Measurements from ENCODE around the gene LAMC3. TPM values are rescaled to one million over a fixed set of nuclear protein-coding genes. Genes with fewer than 3 reads are reported as not detected.

The LAMC3 gene
- total RNA-seq, 1 donor from 2014 or later: 0.05 TPM

DNA sequence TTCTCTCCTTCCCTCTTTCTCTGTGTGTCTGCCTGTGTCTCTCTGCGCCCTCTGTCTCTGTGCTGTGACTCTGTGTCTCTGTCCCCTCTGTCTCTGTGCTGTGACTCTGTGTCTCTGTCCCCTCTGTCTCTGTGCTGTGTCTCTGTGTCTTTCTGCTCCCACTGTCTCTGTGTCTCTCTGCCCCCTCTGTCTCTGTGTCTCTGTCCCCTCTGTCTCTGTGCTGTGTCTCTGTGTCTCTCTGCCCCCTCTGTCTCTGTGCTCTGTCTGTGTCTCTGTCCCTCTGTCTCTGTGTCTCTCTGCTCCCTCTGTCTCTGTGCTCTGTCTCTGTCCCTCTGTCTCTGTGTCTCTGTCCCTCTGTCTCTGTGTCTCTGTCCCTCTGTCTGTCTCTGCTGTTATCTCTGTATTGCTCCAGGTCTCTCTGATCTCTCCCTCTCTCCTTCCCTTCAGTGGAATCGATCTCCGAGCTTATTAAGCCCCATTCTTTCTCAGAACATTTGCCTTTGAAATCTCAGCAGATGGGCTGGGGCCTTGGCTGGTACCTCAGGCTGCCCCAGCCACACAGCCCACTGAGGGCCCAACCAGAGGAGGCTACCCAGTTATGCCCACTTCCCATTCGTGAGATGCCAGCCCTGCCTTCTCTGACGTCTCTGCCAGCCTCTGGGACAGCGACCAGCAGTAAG lies 36.6 kb upstream of the LAMC3 start:
- intact Hi-C loops (cut with micrococcal nuclease): no loop called here
- H3K9me3 Mint-ChIP-seq: no peaks in the 10 kb centered on the region
- H3K27ac Mint-ChIP-seq: no peak overlapping the region
- DNase-seq (ENCODE audit: low spot score): no peak
- no peaks in the 10 kb centered on the region for H3K4me1 Mint-ChIP-seq (ENCODE audit: low read depth)
- no peak overlapping the region for H3K4me3 Mint-ChIP-seq
- no peaks in the 10 kb centered on the region for H3K36me3 Mint-ChIP-seq (ENCODE audit: low read depth)
- no peaks in the 10 kb centered on the region for H3K27me3 Mint-ChIP-seq (ENCODE audit: insufficient read depth)

DNA sequence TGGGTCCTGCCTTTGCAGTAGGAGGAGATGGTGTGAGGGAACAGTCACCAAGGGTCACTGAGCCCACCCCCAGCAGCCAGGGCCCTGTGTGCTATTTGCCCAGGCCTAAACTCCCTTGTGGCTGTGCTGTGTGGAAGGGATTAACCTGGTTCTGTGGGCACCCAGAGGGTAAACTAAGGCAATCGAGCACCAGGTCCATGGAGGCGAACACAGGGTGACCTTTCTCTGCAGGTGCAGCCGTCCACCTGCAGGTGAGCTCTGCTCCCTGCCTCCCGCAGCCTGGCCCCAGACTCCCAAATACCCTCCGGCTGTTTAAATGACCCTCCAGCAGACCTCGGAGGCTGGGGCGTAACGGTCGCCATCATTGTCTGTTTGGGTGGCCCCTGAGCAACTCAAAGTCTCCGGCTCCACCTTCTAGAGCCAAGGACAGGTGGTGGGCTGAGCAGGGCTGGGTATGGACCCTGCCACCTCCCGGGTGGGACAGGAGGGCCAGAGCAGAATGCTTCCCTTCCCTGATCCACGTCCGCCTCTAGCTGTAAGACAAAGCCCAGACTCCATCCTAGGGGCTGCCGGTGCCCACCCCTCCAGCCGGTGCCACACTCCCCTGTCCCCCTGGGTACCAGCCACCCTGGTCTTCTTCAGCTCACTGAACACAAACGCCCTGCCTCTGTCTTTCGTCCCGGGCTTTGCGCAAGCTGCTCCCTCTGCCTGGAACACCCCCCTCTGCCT lies 35.9 kb upstream of the LAMC3 start:
- intact Hi-C loops (cut with micrococcal nuclease): no loop called here
- Mint-ChIP-seq H3K4me1 (ENCODE audit: low read depth) (no peaks in the 10 kb centered on the region), H3K27me3 (ENCODE audit: insufficient read depth) (no peaks in the 10 kb centered on the region), H3K4me3 (no peak overlapping the region), H3K36me3 (ENCODE audit: low read depth) (no peaks in the 10 kb centered on the region), H3K9me3 (no peaks in the 10 kb centered on the region), H3K27ac (no peak overlapping the region)
- DNase-seq (ENCODE audit: low spot score): no peak

DNA sequence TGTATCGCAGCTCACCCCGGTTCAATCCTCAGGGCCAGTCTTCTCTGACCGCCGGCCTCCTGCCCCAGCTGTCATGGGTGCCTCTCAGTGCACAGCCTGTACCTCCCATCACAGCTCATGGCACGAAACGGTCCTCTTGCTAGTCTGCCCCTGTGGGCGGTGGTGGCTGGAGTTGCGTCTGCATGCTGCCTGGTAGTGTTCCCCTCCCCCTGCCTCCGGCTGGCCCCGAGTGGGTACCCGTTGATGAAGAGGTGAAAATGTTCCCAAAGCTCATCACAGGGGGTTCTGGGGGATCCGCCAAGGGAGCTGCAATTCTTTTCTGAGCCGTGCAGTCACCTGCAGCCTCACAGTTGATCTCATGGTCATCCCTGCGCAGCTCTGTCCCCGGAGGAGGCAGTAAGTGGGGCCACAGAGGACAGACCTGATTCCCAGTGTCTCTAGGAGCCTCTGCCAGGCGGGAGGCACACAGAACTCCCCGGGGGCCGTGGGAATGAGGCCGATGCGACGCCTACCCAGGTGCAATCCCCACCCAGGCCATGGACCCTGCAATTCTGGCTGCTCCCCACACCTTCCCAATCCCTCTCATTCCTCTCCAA lies 35.2 kb upstream of the LAMC3 start:
- Mint-ChIP-seq H3K4me3 (no peak overlapping the region), H3K4me1 (ENCODE audit: low read depth) (no peaks in the 10 kb centered on the region), H3K36me3 (ENCODE audit: low read depth) (no peaks in the 10 kb centered on the region), H3K27me3 (ENCODE audit: insufficient read depth) (no peaks in the 10 kb centered on the region), H3K9me3 (no peaks in the 10 kb centered on the region), H3K27ac (no peak overlapping the region)
- DNase-seq (ENCODE audit: low spot score): no peak
- intact Hi-C loops (cut with micrococcal nuclease): no loop called here

DNA sequence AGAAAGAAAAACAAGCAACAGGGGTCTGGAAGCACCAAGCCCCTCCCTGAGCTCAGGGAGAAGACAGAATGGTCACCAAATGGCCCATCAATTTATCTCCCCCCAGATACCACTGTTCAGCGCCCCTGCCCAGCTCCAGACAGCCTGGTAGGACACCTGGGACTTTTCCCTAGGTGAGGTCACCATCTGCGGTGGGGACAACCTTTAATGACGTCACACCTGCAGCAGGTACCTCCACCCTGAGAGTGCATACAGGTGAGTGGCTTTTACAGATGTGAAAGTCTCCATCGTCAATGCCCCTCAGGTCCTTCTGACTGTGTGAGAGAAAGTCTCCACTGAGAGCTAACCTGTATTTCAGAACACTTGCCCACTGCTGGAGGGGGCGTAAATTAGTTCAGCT lies 34.3 kb upstream of the LAMC3 start:
- intact Hi-C loops (cut with micrococcal nuclease): no loop called here
- no peak for DNase-seq (ENCODE audit: low spot score)
- Mint-ChIP-seq H3K27me3 (ENCODE audit: insufficient read depth) (no peaks in the 10 kb centered on the region), H3K36me3 (ENCODE audit: low read depth) (no peaks in the 10 kb centered on the region), H3K4me3 (no peak overlapping the region), H3K9me3 (no peaks in the 10 kb centered on the region), H3K4me1 (ENCODE audit: low read depth) (no peaks in the 10 kb centered on the region), H3K27ac (no peak overlapping the region)

DNA sequence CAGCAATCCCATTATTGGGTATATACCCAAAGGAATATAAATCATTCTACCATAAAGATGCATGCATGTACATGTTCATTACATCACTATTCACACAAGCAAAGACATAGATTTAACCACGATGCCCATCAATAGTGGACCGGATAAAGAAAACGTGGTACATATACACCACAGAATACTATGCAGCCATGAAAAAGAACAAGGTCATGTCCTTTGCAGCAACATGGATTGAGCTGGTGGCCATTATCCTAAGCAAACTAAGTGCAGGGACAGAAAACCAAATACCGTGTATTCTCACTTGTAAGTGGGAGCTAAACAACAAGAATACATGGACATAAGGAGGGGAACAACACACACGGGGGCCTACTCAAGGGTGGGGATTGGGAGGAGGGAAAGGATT lies 33.8 kb upstream of the LAMC3 start:
- H3K27ac Mint-ChIP-seq: no peak overlapping the region
- intact Hi-C loops (cut with micrococcal nuclease): no loop called here
- H3K4me3 Mint-ChIP-seq: no peak overlapping the region
- no peaks in the 10 kb centered on the region for H3K4me1 Mint-ChIP-seq (ENCODE audit: low read depth)
- H3K27me3 Mint-ChIP-seq (ENCODE audit: insufficient read depth): no peaks in the 10 kb centered on the region
- H3K9me3 Mint-ChIP-seq: no peaks in the 10 kb centered on the region
- DNase-seq (ENCODE audit: low spot score): no peak
- H3K36me3 Mint-ChIP-seq (ENCODE audit: low read depth): no peaks in the 10 kb centered on the region

DNA sequence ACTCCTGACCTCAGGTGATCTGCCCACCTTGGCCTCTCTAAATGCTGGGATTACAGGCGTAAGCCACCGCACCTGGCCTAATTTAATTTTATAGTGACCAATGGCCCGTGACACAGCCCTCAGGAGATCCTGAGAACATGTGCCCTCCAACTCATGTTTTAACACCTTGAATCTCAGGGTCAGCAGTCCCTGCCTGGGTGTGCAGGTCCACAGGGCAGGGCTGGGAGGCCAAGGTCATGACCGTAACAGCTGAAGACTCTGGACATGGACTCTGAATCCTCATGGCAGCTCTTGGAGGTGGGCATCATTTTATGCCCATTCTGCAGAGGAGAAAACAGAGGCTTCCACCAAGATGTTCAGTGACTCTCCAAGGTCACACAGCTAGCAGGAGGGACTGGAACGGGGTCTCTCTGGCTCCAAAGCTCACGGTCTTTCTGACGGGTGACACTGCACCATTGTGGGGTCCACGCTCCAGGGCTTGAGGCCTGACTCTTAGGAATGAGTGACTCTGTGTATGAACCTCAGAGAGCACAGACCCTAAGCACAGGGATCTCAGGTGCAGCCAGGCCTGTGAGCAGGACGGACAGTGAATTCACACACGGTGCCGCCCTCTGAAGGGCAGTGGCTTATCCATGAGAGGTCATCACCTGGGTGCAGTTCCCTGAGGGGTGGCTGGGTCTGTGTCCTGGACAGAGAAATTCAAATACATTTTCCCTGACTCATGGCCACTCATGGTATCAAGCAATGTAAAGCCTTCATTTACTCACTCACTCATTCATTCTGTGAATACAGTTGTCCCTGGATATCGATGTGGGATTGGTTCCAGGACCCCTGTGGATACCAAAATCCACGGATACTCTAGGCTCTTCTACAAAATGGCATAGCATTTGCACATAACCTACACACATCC lies 32.8 kb upstream of the LAMC3 start:
- Mint-ChIP-seq H3K27ac (no peak overlapping the region), H3K9me3 (no peaks in the 10 kb centered on the region), H3K4me3 (no peak overlapping the region), H3K4me1 (ENCODE audit: low read depth) (no peaks in the 10 kb centered on the region), H3K27me3 (ENCODE audit: insufficient read depth) (peaks cover 2% of the 10 kb centered on the region), H3K36me3 (ENCODE audit: low read depth) (no peaks in the 10 kb centered on the region)
- intact Hi-C loops (cut with micrococcal nuclease): no loop called here
- DNase-seq (ENCODE audit: low spot score): no peak

DNA sequence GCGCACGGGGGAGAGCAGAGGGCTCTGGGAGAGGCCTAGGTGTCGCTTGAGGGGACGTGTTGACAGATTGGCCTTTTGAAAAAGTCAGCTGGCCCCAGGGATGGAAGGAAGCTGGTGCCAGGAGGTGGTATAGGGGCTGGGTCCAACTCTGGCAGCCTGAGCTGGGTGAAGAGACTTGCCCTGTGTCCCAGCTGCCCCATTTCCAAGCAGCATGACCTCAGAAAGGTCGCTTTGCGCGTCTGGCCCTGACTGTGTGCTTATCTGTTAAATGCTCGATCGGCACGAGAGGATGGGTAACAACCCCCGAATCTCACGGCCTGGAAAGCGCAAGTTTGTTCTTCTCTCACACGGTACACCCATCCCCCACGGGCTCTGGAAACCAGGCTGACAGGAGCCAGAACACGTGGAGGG lies 31.2 kb upstream of the LAMC3 start:
- no peak for DNase-seq (ENCODE audit: low spot score)
- Mint-ChIP-seq H3K4me1 (ENCODE audit: low read depth) (no peaks in the 10 kb centered on the region), H3K9me3 (no peaks in the 10 kb centered on the region), H3K27ac (no peak overlapping the region), H3K4me3 (no peak overlapping the region), H3K27me3 (ENCODE audit: insufficient read depth) (peaks cover 2% of the 10 kb centered on the region), H3K36me3 (ENCODE audit: low read depth) (no peaks in the 10 kb centered on the region)
- intact Hi-C loops (cut with micrococcal nuclease): no loop called here

DNA sequence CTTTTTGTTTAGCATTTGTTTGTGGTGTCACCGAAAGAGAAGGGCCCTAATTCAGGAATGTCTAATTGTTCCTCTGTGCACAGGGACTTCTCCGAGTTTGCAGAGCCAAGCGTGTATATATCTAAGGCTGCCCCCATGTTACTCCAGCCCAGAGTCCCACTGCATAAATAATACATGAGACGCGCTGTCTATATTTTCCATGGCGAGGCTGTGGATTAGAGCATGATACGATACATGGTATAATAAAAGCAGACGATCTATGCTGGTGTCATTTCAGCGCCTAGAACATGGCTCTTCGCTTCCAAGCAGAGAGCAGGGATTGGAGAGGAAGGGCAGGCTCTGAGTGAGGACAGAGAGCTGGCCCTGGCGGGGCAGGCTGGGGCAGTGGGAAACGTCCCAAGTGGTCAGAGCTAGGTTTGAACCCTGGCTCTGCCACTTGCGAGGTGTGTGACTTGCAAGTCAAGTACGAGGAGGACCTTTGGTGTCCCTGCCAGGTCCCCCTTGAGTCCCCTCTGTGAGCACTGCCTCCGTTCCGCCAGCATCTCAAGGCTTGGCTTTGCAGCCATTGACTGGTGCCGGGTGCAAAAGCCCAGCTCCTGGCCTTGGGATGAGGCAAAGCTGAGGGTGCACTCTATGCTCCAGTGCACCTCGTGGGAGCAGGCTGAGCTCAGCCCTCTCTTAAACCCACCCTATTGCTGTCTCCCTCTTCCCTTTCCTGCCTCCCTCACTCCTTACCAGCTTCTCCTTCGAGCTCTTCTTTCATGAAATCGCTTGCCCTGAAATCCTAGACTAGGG lies 29.2 kb upstream of the LAMC3 start:
- no peaks in the 10 kb centered on the region for H3K36me3 Mint-ChIP-seq (ENCODE audit: low read depth)

DNA sequence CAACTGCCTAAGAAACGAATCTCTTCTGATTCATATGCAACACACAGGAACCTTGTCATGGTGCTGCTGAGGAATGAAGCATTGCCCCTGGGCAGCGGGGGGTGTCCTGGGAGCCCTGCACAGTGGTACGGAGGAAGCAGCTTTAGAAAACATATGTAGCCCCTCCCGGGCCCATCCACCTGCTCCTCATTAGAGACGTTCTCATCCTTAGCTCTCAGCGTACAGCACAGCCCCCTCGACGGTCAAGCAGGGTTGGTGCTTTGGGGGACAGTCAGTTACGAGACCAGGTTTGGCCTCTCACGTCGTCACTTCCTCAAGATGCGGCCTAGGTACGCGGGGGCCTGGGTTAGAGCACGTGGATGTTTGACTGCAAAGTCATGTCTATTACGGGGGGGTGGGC lies 28.4 kb upstream of the LAMC3 start:
- intact Hi-C loops (cut with micrococcal nuclease): no loop called here
- Mint-ChIP-seq H3K9me3 (no peaks in the 10 kb centered on the region), H3K27ac (no peak overlapping the region), H3K36me3 (ENCODE audit: low read depth) (no peaks in the 10 kb centered on the region), H3K27me3 (ENCODE audit: insufficient read depth) (peaks cover 2% of the 10 kb centered on the region), H3K4me1 (ENCODE audit: low read depth) (no peaks in the 10 kb centered on the region), H3K4me3 (no peak overlapping the region)
- DNase-seq (ENCODE audit: low spot score): no peak

More for the DNA sequence above, 29.2 kb upstream of the LAMC3 start:
- Mint-ChIP-seq H3K27ac (no peak overlapping the region), H3K27me3 (ENCODE audit: insufficient read depth) (peaks cover 2% of the 10 kb centered on the region), H3K9me3 (no peaks in the 10 kb centered on the region), H3K4me3 (no peak overlapping the region), H3K4me1 (ENCODE audit: low read depth) (no peaks in the 10 kb centered on the region)
- no peak for DNase-seq (ENCODE audit: low spot score)
- intact Hi-C loops (cut with micrococcal nuclease): no loop called here

DNA sequence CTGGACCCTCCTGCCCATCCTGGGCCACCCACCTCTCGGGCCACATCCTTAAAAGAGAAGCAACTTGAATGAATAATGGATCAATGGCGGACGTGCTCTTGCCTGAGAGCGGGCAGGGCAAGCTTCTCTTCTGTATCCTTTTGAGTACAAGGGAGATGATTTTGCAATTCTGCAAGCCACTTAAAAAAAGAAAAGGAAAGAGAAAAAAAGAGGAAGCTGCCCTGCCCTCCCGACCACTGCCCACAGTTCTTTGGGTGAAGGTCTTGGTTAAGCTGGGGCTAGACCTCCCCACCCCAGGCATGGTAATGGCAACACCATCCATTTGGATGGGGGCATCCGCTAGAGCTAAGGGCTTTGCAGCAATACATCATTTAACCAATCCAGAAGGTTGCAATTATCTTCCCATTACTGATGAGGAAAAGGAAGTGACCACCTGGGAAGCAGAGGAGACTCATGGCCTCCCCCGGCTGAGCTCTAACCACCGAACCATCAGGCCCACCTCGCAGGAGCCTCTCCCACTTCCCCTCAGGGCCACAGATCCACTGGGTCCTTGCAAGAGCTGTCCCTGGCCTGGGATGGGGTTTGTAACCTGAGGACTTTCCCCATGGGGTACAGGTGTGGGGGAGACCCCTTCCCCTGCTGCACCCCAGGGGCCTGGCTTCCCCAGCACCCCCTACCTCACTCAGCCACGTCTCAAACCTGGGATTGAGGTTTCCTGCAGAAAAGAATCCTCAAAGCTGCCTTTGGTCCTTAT lies 27.8 kb upstream of the LAMC3 start:
- Mint-ChIP-seq H3K36me3 (ENCODE audit: low read depth) (no peaks in the 10 kb centered on the region), H3K27ac (no peak overlapping the region), H3K4me3 (no peak overlapping the region), H3K9me3 (no peaks in the 10 kb centered on the region), H3K27me3 (ENCODE audit: insufficient read depth) (peaks cover 2% of the 10 kb centered on the region), H3K4me1 (ENCODE audit: low read depth) (no peaks in the 10 kb centered on the region)
- intact Hi-C loops (cut with micrococcal nuclease): no loop called here
- DNase-seq (ENCODE audit: low spot score): no peak

DNA sequence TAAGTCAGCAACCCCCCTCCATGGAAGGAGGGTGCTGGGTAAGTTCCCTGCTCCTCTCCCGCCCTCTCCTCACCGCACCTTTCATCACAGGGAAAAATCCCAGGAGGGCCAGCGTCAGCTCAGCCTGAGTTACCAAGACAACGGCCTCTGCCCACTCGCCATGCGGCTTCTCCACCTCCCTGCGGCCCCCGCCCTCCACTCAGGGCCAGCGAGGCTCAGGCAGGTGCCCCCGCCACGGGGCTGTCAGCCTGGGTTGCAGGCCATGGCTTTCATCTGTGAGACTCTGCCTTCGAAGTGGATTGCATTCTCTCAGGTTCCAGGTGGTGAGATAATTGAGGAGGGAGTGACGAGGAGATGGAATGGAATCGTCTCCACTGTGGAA lies 27.2 kb upstream of the LAMC3 start:
- no peaks in the 10 kb centered on the region for H3K4me1 Mint-ChIP-seq (ENCODE audit: low read depth)
- no peak for DNase-seq (ENCODE audit: low spot score)
- peaks cover 2% of the 10 kb centered on the region for H3K27me3 Mint-ChIP-seq (ENCODE audit: insufficient read depth)
- no peak overlapping the region for H3K4me3 Mint-ChIP-seq
- no peaks in the 10 kb centered on the region for H3K36me3 Mint-ChIP-seq (ENCODE audit: low read depth)
- H3K27ac Mint-ChIP-seq: no peak overlapping the region
- H3K9me3 Mint-ChIP-seq: no peaks in the 10 kb centered on the region
- intact Hi-C loops (cut with micrococcal nuclease): no loop called here

All from activated T-helper 1 cell treated with anti-CD3 and anti-CD28 coated beads, Interleukin-12 subunit alpha, Interleukin-12 subunit beta, Interleukin-2, Interleukin-4 antibody, amounts not matched to agents 30 ng/mL and 10 ng/mL and 1 ng/mL, durations not matched to agents 14 hours and 24 hours and 36 hours (primary cell).